Large intestine (tissue), 3 donors: ENCODE results near the gene WDR88. TPM values are rescaled to one million over a fixed set of nuclear protein-coding genes. Genes with fewer than 3 reads are reported as not detected.
"Not testable (repeated sequence)": the region's sequence is repeated elsewhere in the genome, so short reads cannot be mapped to it uniquely, and the experiment has no call there.

ENCODE experiments used
- DNase-seq, 2 donors: peaks; one replicate each; pipeline versions ENCODE4 v3.0.0 to v3.0.0-alpha.2; 2013
- H3K27ac ChIP-seq: one replicate; pipeline ENCODE4 v1.5.1; 2013; ENCODE audit warnings: low read length
- H3K27me3 ChIP-seq: 2 replicates; pipeline ENCODE4 v1.6.1; 2013; ENCODE audit warnings: low read length; ENCODE audit not compliant: control insufficient read depth, insufficient read depth
- H3K36me3 ChIP-seq: 2 replicates; pipeline ENCODE4 v1.6.1; 2013; ENCODE audit warnings: low read length; ENCODE audit not compliant: control insufficient read depth, insufficient read depth
- H3K4me1 ChIP-seq: one replicate; pipeline ENCODE4 v1.6.1; 2013; ENCODE audit warnings: low read length; ENCODE audit not compliant: control insufficient read depth, insufficient read depth
- H3K4me3 ChIP-seq: one replicate; pipeline ENCODE4 v1.5.1; 2013; ENCODE audit warnings: low read length
- H3K9me3 ChIP-seq: one replicate; pipeline ENCODE4 v1.6.1; 2013; ENCODE audit warnings: mild to moderate bottlenecking, low read depth, low read length, moderate library complexity; ENCODE audit not compliant: control insufficient read depth
- WGBS: methylation state at CpG from one replicate; pipeline ENCODE4 v1.1.5; 2013; ENCODE audit warnings: low lambda C conversion rate; ENCODE audit not compliant: insufficient coverage; 5-methylcytosine and 5-hydroxymethylcytosine counted together
- polyA plus RNA-seq: library from polyadenylated mRNA; unstranded; fragments of 120-200 nt; gene quantifications from one replicate; pipeline ENCODE4 v1.2.1, GENCODE V29; 2013

Gene WDR88
- polyA plus RNA-seq, 1 donor, result 0.54 TPM

GRCh38 chr19:33150852-33151518 is 19.1 kb downstream of the WDR88 start:
- Histone ChIP-seq H3K27me3 (no peaks in the 10 kb centered on the region), H3K27ac (no peak overlapping the region), H3K36me3 (no peaks in the 10 kb centered on the region), H3K4me1 (no peaks in the 10 kb centered on the region), H3K4me3 (no peak overlapping the region), H3K9me3 (no peaks in the 10 kb centered on the region)
- WGBS, result no CpG with 5 or more reads among the region's 14 CpGs
- no peak for DNase-seq

- H3K27me3 ChIP-seq, result no peaks in the 10 kb centered on the region
- WGBS, result no CpG with 5 or more reads among the region's 2 CpGs
- no peak overlapping the region for H3K4me3 ChIP-seq
- H3K36me3 ChIP-seq, result no peaks in the 10 kb centered on the region
- H3K4me1 ChIP-seq, result no peaks in the 10 kb centered on the region
- H3K9me3 ChIP-seq, result no peaks in the 10 kb centered on the region
- no peak for DNase-seq
- H3K27ac ChIP-seq, result no peak overlapping the region
Observed at GRCh38 chr19:33152176-33152575, 20.3 kb downstream of the WDR88 start.

- not testable (repeated sequence) for H3K4me1 ChIP-seq, H3K27ac ChIP-seq, DNase-seq, H3K36me3 ChIP-seq, H3K27me3 ChIP-seq, H3K9me3 ChIP-seq, H3K4me3 ChIP-seq
- no CpG with 5 or more reads among the region's 4 CpGs for WGBS
Observed at GRCh38 chr19:33152625-33153024, 20.7 kb downstream of the WDR88 start.

- WGBS, result 90% methylated on average over 2 of the region's 6 CpGs
Observed at GRCh38 chr19:33154313-33154712, 22.4 kb downstream of the WDR88 start.

GRCh38 chr19:33156334-33156733 is 24.4 kb downstream of the WDR88 start:
- Histone ChIP-seq H3K9me3 (no peaks in the 10 kb centered on the region), H3K36me3 (no peaks in the 10 kb centered on the region), H3K4me3 (no peak overlapping the region), H3K27ac (no peak overlapping the region), H3K27me3 (no peaks in the 10 kb centered on the region), H3K4me1 (no peaks in the 10 kb centered on the region)
- no CpG with 5 or more reads among the region's 5 CpGs for WGBS
- no peak for DNase-seq

More at GRCh38 chr19:33154313-33154712, 22.4 kb downstream of the WDR88 start:
- not testable (repeated sequence) for H3K27me3 ChIP-seq, H3K27ac ChIP-seq, H3K4me3 ChIP-seq, DNase-seq, H3K4me1 ChIP-seq, H3K36me3 ChIP-seq, H3K9me3 ChIP-seq

GRCh38 chr19:33157906-33158305 is 26.0 kb downstream of the WDR88 start:
- H3K9me3 ChIP-seq, result no peaks in the 10 kb centered on the region
- no CpG with 5 or more reads among the region's 3 CpGs for WGBS
- H3K4me1 ChIP-seq, result no peaks in the 10 kb centered on the region
- no peak for DNase-seq
- no peaks in the 10 kb centered on the region for H3K27me3 ChIP-seq
- no peak overlapping the region for H3K27ac ChIP-seq
- no peaks in the 10 kb centered on the region for H3K36me3 ChIP-seq
- no peak overlapping the region for H3K4me3 ChIP-seq

- no peak overlapping the region for H3K27ac ChIP-seq
- DNase-seq, result no peak
- WGBS, result 93% methylated on average over 2 of the region's 6 CpGs
Observed at GRCh38 chr19:33158365-33158764, 26.5 kb downstream of the WDR88 start.

GRCh38 chr19:33159149-33159548 is 27.2 kb downstream of the WDR88 start:
- H3K36me3 ChIP-seq, result no peaks in the 10 kb centered on the region
- H3K9me3 ChIP-seq, result no peaks in the 10 kb centered on the region
- no peak overlapping the region for H3K27ac ChIP-seq
- no peak overlapping the region for H3K4me3 ChIP-seq
- DNase-seq, result no peak
- no peaks in the 10 kb centered on the region for H3K27me3 ChIP-seq
- WGBS, result 100% methylated on average over 2 of the region's 4 CpGs
- no peaks in the 10 kb centered on the region for H3K4me1 ChIP-seq

More at GRCh38 chr19:33158365-33158764, 26.5 kb downstream of the WDR88 start:
- Histone ChIP-seq H3K27me3 (no peaks in the 10 kb centered on the region), H3K36me3 (no peaks in the 10 kb centered on the region), H3K4me1 (no peaks in the 10 kb centered on the region), H3K9me3 (no peaks in the 10 kb centered on the region), H3K4me3 (no peak overlapping the region)

- Histone ChIP-seq H3K4me1 (no peaks in the 10 kb centered on the region), H3K27me3 (no peaks in the 10 kb centered on the region), H3K27ac (no peak overlapping the region), H3K9me3 (no peaks in the 10 kb centered on the region), H3K36me3 (no peaks in the 10 kb centered on the region), H3K4me3 (no peak overlapping the region)
- DNase-seq, result no peak
- 100% methylated on average over 1 of the region's 8 CpGs for WGBS
Observed at GRCh38 chr19:33159893-33160292, 28.0 kb downstream of the WDR88 start.

GRCh38 chr19:33161201-33161600 is 29.3 kb downstream of the WDR88 start:
- Histone ChIP-seq H3K36me3 (no peaks in the 10 kb centered on the region), H3K4me1 (no peaks in the 10 kb centered on the region), H3K4me3 (no peak overlapping the region), H3K27ac (no peak overlapping the region), H3K27me3 (no peaks in the 10 kb centered on the region), H3K9me3 (no peaks in the 10 kb centered on the region)
- no CpG with 5 or more reads among the region's 4 CpGs for WGBS
- peak in 1 of 2 donors; percentile 26 for DNase-seq

GRCh38 chr19:33163481-33163880 is 31.6 kb downstream of the WDR88 start:
- 100% methylated on average over 1 of the region's 6 CpGs for WGBS
- H3K4me3 ChIP-seq, result no peak overlapping the region
- H3K9me3 ChIP-seq, result peaks cover 6% of the 10 kb centered on the region
- no peaks in the 10 kb centered on the region for H3K27me3 ChIP-seq
- no peaks in the 10 kb centered on the region for H3K4me1 ChIP-seq
- DNase-seq, result no peak
- no peaks in the 10 kb centered on the region for H3K36me3 ChIP-seq
- H3K27ac ChIP-seq, result no peak overlapping the region
